HCT116 (cell line): ENCODE data around the gene INTS2. TPM values are rescaled to one million over a fixed set of nuclear protein-coding genes. Genes with fewer than 3 reads are reported as not detected.

Experiments
- ATAC-seq: fragments of 200-7000 bp; cut with Tn5 transposase; 2 replicates; pipeline ENCODE4 v1.9.1; 2020; ENCODE audit warnings: mild to moderate bottlenecking, moderate library complexity
- BruUV-seq: library from RNA; stranded (reverse); fragments of 400-500 nt; replicated peaks from 2 replicates; lab custom pipeline; 2021; lab: Mats Ljungman, UMichigan
- CTCF ChIA-PET: fragments of 300-600 bp; sonication (Branson Sonifier 250); formaldehyde crosslinking; loops from one replicate; lab custom pipeline; 2021; ENCODE audit warnings: antibody characterized with exemption; lab: Charles Lee
- POLR2A ChIA-PET: fragments of 300-600, 350-600 bp; sonication (Branson Sonifier 250); formaldehyde crosslinking; loops from one replicate; lab custom pipeline; 2021; ENCODE audit warnings: antibody characterized with exemption; lab: Charles Lee
- RAD21 ChIA-PET, 2 experiments: fragments of 300-600 bp; sonication (Branson Sonifier 250); formaldehyde crosslinking; loops; one replicate each; lab custom pipeline; 2023; ENCODE audit warnings: low total read pairs in 2 of 2; ENCODE audit not compliant: uncharacterized antibody in 2 of 2, unreplicated experiment in 2 of 2, low non-redundant PET in 1 of 2; lab: Charles Lee
- DNase-seq: peaks from one replicate; pipeline ENCODE4 v3.0.0-alpha.2; 2010; ENCODE audit warnings: low read depth, low spot score
- H2AFZ ChIP-seq: fragments of 200-600 bp; shearing (Covaris generic), sonication (generic); 2 replicates; pipeline ENCODE4 v1.6.1; 2017; ENCODE audit warnings: low read depth, mixed run types, mixed read lengths, antibody characterized with exemption, low read length; ENCODE audit not compliant: poor library complexity, severe bottlenecking
- H3K27ac ChIP-seq: 2 replicates; pipeline ENCODE4 v1.5.1; 2012; ENCODE audit warnings: low read depth, low read length
- H3K27me3 ChIP-seq: fragments of 200-600 bp; sonication (generic); 2 replicates; pipeline ENCODE4 v1.6.1; 2016; ENCODE audit warnings: mixed run types, low read length, mixed read lengths; ENCODE audit not compliant: insufficient read depth
- H3K36me3 ChIP-seq, 2 experiments: fragments of 200-500 bp in 1 of 2; fragments of 200-600 bp in 1 of 2; sonication (Bioruptor generic) in 1 of 2; sonication (generic) in 1 of 2; 2 replicates each; pipeline versions ENCODE4 v1.5.1 to v1.6.1; 2014 to 2016; ENCODE audit warnings: low read length in 2 of 2, inconsistent platforms in 1 of 2, mixed read lengths in 1 of 2, mixed run types in 1 of 2; ENCODE audit not compliant: insufficient read depth in 2 of 2, control insufficient read depth in 1 of 2
- H3K4me1 ChIP-seq, 2 experiments: fragments of 200-600 bp in 1 of 2; sonication (generic) in 1 of 2; 2 replicates each; pipeline versions ENCODE4 v1.5.1 to v1.6.1; 2012 to 2017; ENCODE audit warnings: low read length in 2 of 2, inconsistent platforms in 1 of 2, mild to moderate bottlenecking in 1 of 2, mixed read lengths in 1 of 2, mixed run types in 1 of 2, moderate library complexity in 1 of 2; ENCODE audit not compliant: insufficient read depth in 2 of 2, control insufficient read depth in 1 of 2
- H3K4me2 ChIP-seq: fragments of 200-600 bp; sonication (generic); 2 replicates; pipeline ENCODE4 v1.6.1; 2017; ENCODE audit warnings: mixed run types, low read length, mixed read lengths
- H3K4me3 ChIP-seq, 2 experiments: fragments of 200-600 bp in 1 of 2; sonication (generic) in 1 of 2; replicated peaks in 1 of 2; 2 replicates each; pipeline ENCODE4 v1.5.1; 2011 to 2016; ENCODE audit warnings: low read length in 2 of 2, control low read depth in 1 of 2, low read depth in 1 of 2, mild to moderate bottlenecking in 1 of 2, mixed read lengths in 1 of 2, mixed run types in 1 of 2
- H3K79me2 ChIP-seq: fragments of 200-600 bp; sonication (generic); 2 replicates; pipeline ENCODE4 v1.6.1; 2017; ENCODE audit warnings: mild to moderate bottlenecking, mixed run types, low read length, moderate library complexity, mixed read lengths; ENCODE audit not compliant: insufficient read depth
- H3K9ac ChIP-seq: fragments of 200-600 bp; sonication (generic); 2 replicates; pipeline ENCODE4 v1.6.1; 2016; ENCODE audit warnings: low read length, mixed read lengths
- H3K9me2 ChIP-seq: fragments of 200-600 bp; sonication (generic), shearing (Covaris generic); 2 replicates; pipeline ENCODE4 v1.6.1; 2017; ENCODE audit warnings: mixed run types, mild to moderate bottlenecking, moderate library complexity; ENCODE audit not compliant: insufficient read depth
- H3K9me3 ChIP-seq, 2 experiments: fragments of 200-500 bp in 1 of 2; fragments of 200-600 bp in 1 of 2; sonication (Bioruptor generic) in 1 of 2; sonication (generic) in 1 of 2; 2 replicates each; pipeline ENCODE4 v1.6.1; 2014 to 2017; ENCODE audit warnings: low read length in 2 of 2, mixed read lengths in 2 of 2, inconsistent platforms in 1 of 2, low read depth in 1 of 2, mild to moderate bottlenecking in 1 of 2, mixed run types in 1 of 2, moderate library complexity in 1 of 2; ENCODE audit not compliant: control insufficient read depth in 1 of 2, insufficient read depth in 1 of 2
- H4K20me1 ChIP-seq: fragments of 200-600 bp; sonication (generic), shearing (Covaris generic); 2 replicates; pipeline ENCODE4 v1.6.1; 2017; ENCODE audit warnings: mixed run types, mild to moderate bottlenecking, moderate library complexity; ENCODE audit not compliant: insufficient read depth
- CBX3 ChIP-seq: IDR thresholded peaks from 2 replicates; pipeline ENCODE4 v1.6.1; 2012; ENCODE audit warnings: low read depth
- CEBPB ChIP-seq: IDR thresholded peaks from 2 replicates; pipeline ENCODE4 v1.6.1; 2012; ENCODE audit warnings: low read depth
- EZH2 ChIP-seq: fragments of 200-600 bp; sonication (generic); IDR thresholded peaks from 2 replicates; pipeline ENCODE4 v1.6.1; 2017; ENCODE audit warnings: antibody characterized with exemption, mixed run types
- EZH2phosphoT487 ChIP-seq: fragments of 200-600 bp; IDR thresholded peaks from 2 replicates; pipeline ENCODE4 v1.6.1; 2018; ENCODE audit warnings: antibody characterized with exemption, borderline replicate concordance
- JUND ChIP-seq: IDR thresholded peaks from 2 replicates; pipeline ENCODE4 v1.6.1; 2012
- POLR2A ChIP-seq: IDR thresholded peaks from 2 replicates; pipeline ENCODE4 v1.7.0; 2011; ENCODE audit warnings: borderline replicate concordance; ENCODE audit not compliant: insufficient read depth, insufficient read length; ENCODE audit errors: extremely low read depth
- POLR2AphosphoS5 ChIP-seq: IDR thresholded peaks from 2 replicates; pipeline ENCODE4 v1.6.1; 2011; ENCODE audit warnings: mild to moderate bottlenecking, low read depth, low read length, moderate library complexity
- SIN3A ChIP-seq: IDR thresholded peaks from 2 replicates; pipeline ENCODE4 v1.6.1; 2012; ENCODE audit warnings: low read depth
- SRF ChIP-seq: IDR thresholded peaks from 2 replicates; pipeline ENCODE4 v1.6.1; 2012; ENCODE audit warnings: low read depth
- YY1 ChIP-seq: IDR thresholded peaks from 2 replicates; pipeline ENCODE4 v1.6.1; 2011; ENCODE audit warnings: low read length, low read depth, moderate library complexity, mild to moderate bottlenecking; ENCODE audit not compliant: insufficient replicate concordance; ENCODE audit errors: extremely low read depth
- ZFX ChIP-seq: fragments of 450-650 bp; IDR thresholded peaks from 2 replicates; pipeline ENCODE4 v1.6.1; 2017
- ZNF274 ChIP-seq: fragments of 200-500 bp; sonication (Bioruptor generic); IDR thresholded peaks from 2 replicates; pipeline ENCODE4 v1.6.1; 2014; ENCODE audit warnings: mild to moderate bottlenecking, low read depth, low read length, inconsistent platforms
- intact Hi-C: fragments of 100-400 bp; cut with micrococcal nuclease; formaldehyde crosslinking; loops from 2 replicates; pipeline ENCODE4 v1.10.0; 2022
- total RNA-seq: library from RNA; stranded (reverse); gene quantifications from one replicate; pipeline ENCODE4 v1.2.1, GENCODE V29; 2021; ENCODE audit not compliant: unreplicated experiment
- TF ChIP-seq, protein P1 (sequence below): IDR thresholded peaks from 2 replicates; pipeline ENCODE4 v1.6.1; 2012; ENCODE audit warnings: low read depth

The INTS2 gene
- total RNA-seq, 1 experiment from 2014 or later, result 40.5 TPM

GRCh38 chr17:61836266-61837174 lies 91.3 kb downstream of the INTS2 start:
- ATAC-seq (no peak), DNase-seq (no peak)
- intact Hi-C loops, result loop anchor here (1.0 to 10.0 kb wide), 10 partner anchors 200 to 1112 kb away; no protein-coding TSS in a partner anchor
- Histone ChIP-seq H3K9me2 (no peaks in the 10 kb centered on the region), H3K4me3 (no peak overlapping the region), H3K4me2 (no peak overlapping the region), H3K36me3 (no peaks in the 10 kb centered on the region), H2AFZ (no peak overlapping the region), H3K27ac (no peak overlapping the region), H3K4me1 (peaks cover 17 to 21% of the 10 kb centered on the region in 2 experiments), H3K79me2 (peaks cover 7% of the 10 kb centered on the region), H4K20me1 (no peaks in the 10 kb centered on the region), H3K9ac (no peak overlapping the region), H3K27me3 (no peaks in the 10 kb centered on the region), H3K9me3 (no peaks in the 10 kb centered on the region)
- POLR2A ChIA-PET, result no interaction called here
- RAD21 ChIA-PET, result interaction anchor here in 1 of 2 experiments (0.8 to 1.3 kb wide), 2 partner anchors 425 to 864 kb away, joined by 3 read pairs; no protein-coding TSS in a partner anchor
- TF ChIP-seq CEBPB, result no peak
- BruUV-seq, result no TSS peak
- CTCF ChIA-PET, result interaction anchor here (0.7 to 2.0 kb wide), 16 partner anchors 13 to 1116 kb away, joined by 3 to 15 read pairs (median 5); partner anchors contain the start of gene BRIP1

GRCh38 chr17:61835606-61836005 lies 92.2 kb downstream of the INTS2 start:
- Histone ChIP-seq H3K4me3 (no peak overlapping the region), H3K9me2 (no peaks in the 10 kb centered on the region), H3K27me3 (no peaks in the 10 kb centered on the region), H3K4me2 (no peak overlapping the region), H3K4me1 (peaks cover 17 to 21% of the 10 kb centered on the region in 2 experiments), H2AFZ (no peak overlapping the region), H3K27ac (no peak overlapping the region), H3K79me2 (peaks cover 8% of the 10 kb centered on the region), H3K9ac (no peak overlapping the region), H3K9me3 (no peaks in the 10 kb centered on the region), H4K20me1 (no peaks in the 10 kb centered on the region), H3K36me3 (peaks cover 0 to 6% of the 10 kb centered on the region in 2 experiments; a peak in 1 of 4 replicates)
- intact Hi-C loops, result loop anchor here (2.0 to 10.0 kb wide), 7 partner anchors 253 to 1111 kb away; no protein-coding TSS in a partner anchor
- ChIA-PET RAD21 (interaction anchor here in 1 of 2 experiments (1.3 kb wide), 1 partner anchor 424 kb away, joined by 3 read pairs; no protein-coding TSS in a partner anchor), CTCF (interaction anchor here (0.9 to 2.0 kb wide), 6 partner anchors 40 to 423 kb away, joined by 3 to 15 read pairs (median 7); no protein-coding TSS in a partner anchor), POLR2A (no interaction called here)
- no peak for ATAC-seq
- BruUV-seq, result no TSS peak
- DNase-seq, result no peak
- TF ChIP-seq, protein P1, sequence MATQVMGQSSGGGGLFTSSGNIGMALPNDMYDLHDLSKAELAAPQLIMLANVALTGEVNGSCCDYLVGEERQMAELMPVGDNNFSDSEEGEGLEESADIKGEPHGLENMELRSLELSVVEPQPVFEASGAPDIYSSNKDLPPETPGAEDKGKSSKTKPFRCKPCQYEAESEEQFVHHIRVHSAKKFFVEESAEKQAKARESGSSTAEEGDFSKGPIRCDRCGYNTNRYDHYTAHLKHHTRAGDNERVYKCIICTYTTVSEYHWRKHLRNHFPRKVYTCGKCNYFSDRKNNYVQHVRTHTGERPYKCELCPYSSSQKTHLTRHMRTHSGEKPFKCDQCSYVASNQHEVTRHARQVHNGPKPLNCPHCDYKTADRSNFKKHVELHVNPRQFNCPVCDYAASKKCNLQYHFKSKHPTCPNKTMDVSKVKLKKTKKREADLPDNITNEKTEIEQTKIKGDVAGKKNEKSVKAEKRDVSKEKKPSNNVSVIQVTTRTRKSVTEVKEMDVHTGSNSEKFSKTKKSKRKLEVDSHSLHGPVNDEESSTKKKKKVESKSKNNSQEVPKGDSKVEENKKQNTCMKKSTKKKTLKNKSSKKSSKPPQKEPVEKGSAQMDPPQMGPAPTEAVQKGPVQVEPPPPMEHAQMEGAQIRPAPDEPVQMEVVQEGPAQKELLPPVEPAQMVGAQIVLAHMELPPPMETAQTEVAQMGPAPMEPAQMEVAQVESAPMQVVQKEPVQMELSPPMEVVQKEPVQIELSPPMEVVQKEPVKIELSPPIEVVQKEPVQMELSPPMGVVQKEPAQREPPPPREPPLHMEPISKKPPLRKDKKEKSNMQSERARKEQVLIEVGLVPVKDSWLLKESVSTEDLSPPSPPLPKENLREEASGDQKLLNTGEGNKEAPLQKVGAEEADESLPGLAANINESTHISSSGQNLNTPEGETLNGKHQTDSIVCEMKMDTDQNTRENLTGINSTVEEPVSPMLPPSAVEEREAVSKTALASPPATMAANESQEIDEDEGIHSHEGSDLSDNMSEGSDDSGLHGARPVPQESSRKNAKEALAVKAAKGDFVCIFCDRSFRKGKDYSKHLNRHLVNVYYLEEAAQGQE, result no peak
- no peak for TF ChIP-seq EZH2phosphoT487
- TF ChIP-seq YY1, result no peak
- no peak for TF ChIP-seq EZH2
- TF ChIP-seq CEBPB, result no peak
- no peak for TF ChIP-seq ZFX
- TF ChIP-seq SRF, result no peak
- no peak for TF ChIP-seq POLR2AphosphoS5
- TF ChIP-seq CBX3, result no peak
- no peak for TF ChIP-seq JUND
- TF ChIP-seq ZNF274, result no peak
- no peak for TF ChIP-seq POLR2A
- TF ChIP-seq SIN3A, result no peak
